HG03103 (cell line): ENCODE measurements around the gene XPNPEP3.
"Not testable (repeated sequence)": the region's sequence is repeated elsewhere in the genome, so short reads cannot be mapped to it uniquely, and the experiment has no call there.

Experiments
- ATAC-seq: cut with Tn5 transposase; IDR thresholded peaks from one replicate; pipeline ENCODE4 v1.9.1; 2021; ENCODE audit warnings: low read depth; ENCODE audit not compliant: unreplicated experiment

XPNPEP3 gene

DNA sequence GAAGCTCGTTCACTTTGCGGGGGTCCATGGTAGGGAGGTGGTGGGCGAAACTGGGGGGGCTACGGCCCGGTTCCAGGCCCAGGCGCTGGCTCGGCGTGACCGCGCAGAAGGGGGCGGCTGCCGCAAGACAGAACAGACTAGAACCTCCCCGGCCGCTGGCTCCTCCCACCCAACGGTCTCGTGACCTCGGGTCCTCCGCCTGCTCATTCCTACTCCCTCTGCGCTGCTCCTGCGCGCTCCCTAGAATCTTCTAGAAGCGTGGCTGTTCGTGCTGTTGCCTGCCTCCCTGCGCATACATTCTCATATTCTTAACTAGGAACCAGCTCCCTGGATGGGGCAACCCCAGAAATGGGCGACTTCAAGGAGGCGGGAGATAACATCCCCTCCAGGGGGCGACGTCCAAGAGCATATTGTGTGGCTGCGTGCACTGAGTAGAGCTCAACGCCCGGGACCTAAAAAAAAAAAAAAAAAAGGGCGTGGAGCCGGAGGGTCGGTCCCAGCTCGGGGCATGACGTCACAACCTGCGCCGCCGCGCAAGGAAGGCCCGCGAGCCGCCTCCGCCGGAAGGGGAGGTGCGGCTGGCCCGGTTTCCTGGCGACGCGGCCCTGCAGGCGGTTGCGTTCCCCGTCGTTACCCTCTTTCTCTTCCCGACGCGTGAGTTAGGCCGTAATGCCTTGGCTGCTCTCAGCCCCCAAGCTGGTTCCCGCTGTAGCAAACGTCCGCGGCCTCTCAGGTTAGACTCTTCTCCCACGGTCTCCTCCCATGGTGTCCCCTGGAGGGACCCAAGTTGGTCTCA, at the start of gene XPNPEP3, which contains the start of gene ST13:
XPNPEP3 (plus strand) TSS at position 636 of the 796 bp plus-strand sequence; CDS start at position 670, 34 bp downstream.
ST13 (minus strand) TSS at position 127 of the 796 bp plus-strand sequence; CDS start at position 28, 99 bp downstream.
- peak; percentile 80 for ATAC-seq

DNA sequence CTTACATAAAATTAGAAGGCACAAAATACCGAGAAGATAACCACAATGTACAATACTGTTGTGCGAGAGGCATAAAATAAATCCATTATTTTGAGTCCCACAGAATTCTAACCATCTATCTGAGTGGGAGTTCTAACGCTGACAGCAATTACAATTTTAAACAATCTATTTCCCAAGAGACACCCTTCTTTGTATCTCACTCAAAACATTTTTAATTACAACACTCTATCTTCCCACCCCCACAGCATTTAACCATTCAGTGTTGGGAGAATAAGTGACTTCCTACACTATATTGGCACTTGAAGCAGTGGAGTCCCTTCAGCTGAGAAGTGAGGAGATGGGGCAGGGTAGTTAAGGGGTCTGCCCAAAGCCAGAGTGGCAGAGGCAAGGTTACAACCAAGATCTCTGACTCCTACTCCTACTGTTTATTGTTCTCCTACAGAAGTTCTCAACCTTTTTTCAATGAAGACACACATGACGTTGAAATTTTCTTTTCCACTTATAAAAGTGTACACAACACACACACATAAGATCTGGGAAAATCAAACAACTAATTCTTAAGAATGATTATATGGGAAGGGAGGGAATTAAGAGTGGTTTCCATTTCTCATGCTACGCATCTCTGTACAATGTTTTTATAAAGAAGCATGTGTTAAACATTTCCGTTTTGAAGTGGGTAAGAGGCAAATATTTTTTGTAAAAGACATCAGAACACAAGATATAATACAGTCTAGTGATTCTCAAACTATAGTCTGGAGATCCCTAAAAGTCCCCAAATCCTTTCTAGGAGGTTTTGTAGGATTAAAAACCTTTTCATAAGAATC, 48.7 kb upstream of the XPNPEP3 start:
- no peak for ATAC-seq

DNA sequence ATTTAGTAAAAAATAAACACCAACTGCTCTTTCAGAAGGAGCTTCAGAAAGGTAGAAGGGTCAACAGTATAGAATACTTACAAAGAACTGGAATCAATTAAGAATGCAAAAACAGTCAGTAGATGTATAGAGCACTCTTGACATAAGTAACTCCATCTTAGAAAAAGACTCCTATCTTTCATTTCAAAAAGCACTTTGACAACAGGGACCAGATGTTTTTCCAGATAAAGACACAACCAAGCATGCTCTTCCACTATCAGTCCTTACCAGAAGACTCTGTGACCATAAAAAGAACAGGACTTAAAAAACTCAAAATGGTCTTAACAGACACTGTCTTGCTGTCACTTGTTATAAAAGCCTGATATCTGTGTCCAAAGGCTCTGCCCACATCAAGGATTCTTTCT, 43.0 kb upstream of the XPNPEP3 start:
- ATAC-seq, result no peak

DNA sequence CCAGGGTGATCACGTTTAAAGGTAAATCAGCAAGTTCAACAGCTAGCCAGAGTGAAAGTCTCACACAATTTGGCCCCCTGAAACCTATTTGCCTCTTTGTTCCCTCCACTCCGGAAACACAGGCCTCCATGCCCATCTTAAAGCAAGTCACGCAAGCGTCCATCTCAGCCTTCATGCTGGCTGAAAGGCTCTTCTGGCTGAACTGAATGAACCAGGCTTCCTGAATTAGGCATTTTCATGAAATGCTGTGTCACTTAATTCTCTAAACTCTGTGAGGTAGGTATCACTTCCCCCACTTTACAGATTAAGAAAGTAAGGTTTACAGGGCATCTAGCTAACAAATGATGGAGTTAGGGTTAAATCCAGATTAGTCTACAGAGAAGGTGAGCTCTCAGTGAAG, 39.2 kb upstream of the XPNPEP3 start:
- no peak for ATAC-seq

DNA sequence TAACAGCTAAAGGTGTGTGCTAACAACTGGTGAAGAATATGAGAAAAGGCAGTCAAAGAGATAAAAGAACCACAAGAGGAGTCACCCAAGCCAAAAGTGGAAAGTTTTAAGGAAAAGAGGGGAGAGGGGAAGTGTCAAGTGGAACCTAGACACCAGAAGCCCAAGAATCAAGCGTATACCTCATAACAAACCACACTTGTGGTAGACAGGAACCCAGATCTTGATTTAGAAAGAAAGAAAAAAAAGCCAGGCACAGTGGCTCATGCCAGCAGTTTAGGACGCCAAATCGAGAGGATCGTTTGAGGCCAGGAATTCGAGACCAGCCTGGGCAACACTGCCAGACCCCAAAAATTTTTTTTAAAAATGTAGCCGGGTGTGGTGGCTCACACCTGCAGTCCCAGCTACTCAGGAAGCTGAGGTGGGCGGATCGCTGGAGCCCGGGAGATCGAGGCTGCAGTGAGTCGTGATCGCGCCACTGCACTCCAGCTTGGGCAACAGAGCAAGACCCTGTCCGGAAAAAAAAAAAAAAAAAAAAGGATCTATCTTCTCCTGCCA, 38.7 kb upstream of the XPNPEP3 start:
- ATAC-seq, result no peak

DNA sequence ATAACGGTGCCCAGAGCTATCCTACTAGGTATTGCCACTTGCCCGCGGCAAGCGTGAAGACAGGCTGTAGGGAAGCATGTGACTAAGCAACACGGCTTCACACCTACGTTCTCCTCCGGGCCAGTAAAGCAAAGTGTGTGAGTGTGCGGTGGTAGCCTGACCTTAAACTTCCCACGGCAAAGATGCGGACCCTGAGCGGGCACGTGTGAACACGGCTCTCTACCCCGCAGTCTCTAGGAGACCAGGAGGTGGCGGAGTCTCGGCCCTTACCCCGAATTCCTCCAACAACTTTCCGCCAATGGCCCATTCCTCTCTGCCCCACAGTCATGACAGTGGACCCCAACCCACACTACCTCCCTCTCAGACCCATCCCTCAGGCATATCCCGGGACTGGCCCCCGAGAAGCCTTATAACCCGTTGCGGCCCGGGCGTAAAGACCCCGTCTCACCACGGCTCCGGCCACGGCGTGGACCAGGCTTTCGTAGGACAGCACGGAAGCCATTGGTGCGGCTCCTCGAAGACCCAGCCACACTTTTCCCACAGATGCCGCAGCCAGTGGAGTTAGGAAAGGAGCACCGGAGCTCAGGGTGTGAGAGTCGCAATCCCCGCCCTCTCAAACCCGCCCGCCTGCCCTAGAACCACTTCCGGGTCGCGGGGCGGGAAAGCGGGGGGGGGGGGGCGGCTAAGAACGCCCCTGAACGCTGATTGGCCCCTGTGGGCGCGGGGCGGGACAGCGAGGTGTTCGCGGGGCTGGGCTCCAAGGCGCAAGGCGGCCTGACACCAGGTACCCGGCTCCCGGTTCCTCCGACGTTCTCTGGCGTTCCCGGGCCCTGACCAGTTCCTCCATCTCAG, 38.0 kb upstream of the XPNPEP3 start, which contains the start of gene SLC25A17:
SLC25A17 (minus strand) TSS at position 600 of the 852 bp plus-strand sequence; CDS start at position 502, 98 bp downstream.
- no peak for ATAC-seq

DNA sequence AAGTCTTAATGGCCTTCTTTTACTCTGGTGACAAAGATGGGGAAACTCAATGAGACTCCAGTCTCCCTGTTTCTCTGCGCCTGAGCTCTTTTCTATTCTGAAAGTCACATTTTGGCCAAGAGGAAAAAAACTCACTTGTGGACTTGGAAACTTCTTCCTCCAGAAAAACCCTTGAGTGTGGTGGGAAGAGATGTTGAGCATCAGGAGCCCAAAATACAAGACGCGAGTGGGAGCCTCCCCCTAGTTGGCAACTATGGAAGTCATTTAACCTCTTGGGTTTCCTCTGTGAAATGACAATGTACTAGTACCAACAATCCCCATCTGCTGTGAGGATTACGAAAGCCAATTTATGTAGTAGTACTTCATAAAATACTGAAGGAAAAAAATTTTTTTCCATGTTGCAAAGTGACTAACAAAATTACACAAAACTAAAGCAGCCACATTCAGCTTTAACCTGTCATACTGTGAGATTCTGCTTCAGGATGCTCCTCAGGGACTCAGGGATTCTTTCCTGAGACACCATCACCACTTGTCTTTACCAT, 37.3 kb upstream of the XPNPEP3 start:
- ATAC-seq, result no peak

DNA sequence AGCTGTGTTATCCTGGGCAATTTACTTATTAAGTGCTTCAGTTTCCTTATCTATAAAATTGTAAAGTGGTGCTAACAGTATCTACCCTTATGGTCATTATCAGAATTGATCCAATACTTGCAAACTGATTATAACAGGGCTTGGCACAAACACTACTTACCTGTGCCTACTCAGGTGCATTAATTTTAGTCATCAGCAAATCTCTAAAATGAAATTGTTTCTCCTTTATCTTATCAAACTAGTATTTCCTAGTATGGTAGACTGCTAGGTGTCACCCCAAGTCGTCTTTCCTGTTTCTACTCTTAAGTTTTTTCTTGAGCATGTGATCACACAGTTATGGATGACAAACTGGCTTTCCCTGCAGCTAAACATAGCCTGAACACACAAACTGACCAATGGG, 33.5 kb upstream of the XPNPEP3 start:
- no peak for ATAC-seq

DNA sequence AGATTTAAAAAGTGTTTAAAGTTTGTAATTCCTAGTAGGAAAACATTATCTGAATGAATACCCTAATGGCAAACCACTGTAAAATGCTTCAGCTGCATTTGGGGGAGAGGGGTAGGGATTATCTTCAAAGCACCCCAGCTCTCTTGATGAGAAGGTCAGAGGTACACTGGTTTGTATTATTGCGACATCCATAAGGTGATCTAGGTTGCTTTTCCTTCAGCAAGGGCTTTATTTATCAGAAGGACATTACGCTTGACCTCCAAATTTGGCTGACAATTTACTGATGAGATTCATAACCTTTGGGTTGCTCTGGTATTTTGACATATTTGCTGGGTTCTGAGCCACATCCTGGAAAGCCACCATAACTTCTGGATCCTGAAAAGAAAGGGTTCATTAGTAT, 30.7 kb upstream of the XPNPEP3 start:
- ATAC-seq, result not testable (repeated sequence)

DNA sequence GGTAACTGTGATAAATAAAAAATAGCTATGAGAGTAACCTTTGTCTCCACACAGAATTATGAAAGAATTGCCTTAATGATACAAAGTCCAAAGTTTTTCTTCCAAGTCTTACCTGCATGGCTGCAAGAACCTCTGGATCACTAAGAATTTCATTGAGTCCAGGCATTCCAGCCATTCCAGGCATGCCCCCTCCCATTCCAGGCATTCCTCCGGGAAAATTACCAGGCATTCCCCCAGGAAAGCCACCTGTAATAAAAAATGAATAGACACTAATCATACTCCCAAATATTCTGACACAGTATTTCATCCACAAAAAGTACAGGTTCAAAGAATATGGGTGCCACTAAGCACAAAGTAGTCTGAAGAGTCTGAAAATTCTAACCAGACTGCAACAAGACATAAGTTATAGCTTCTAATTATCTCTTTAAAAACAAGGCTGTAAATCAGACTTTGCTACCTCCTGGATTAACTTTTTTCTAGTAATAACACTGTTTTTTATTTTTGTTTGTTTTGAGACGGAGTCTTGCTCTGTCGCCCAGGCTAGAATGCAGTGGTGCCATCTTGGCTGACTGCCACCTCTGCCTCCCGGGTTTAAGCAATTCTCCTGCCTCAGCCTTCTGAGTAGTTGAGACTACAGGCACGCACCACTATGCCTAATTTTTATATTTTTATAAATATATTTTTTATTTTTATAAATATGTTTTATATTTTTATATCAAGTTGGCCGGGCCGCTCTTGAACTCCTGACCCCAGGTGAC, 29.8 kb upstream of the XPNPEP3 start:
- ATAC-seq, result no peak

DNA sequence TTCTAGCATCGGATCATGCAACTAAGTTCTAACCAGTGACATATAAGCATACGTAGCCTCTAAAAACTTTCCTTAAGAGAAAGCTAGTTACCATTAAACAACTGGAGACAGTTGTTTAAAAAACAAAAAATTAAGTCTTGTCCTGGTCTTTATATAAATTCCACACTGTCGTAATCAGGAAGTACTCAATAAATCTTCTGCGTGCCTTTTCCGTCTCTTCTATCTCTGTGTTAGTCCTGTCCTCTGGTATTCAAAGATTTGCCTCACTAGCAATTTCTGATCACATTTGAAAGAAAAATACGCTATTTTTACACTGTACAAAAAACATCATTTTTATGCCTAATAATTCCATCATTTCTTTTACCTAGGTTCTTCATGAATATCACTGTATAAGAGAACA, 27.8 kb upstream of the XPNPEP3 start:
- ATAC-seq, result no peak

DNA sequence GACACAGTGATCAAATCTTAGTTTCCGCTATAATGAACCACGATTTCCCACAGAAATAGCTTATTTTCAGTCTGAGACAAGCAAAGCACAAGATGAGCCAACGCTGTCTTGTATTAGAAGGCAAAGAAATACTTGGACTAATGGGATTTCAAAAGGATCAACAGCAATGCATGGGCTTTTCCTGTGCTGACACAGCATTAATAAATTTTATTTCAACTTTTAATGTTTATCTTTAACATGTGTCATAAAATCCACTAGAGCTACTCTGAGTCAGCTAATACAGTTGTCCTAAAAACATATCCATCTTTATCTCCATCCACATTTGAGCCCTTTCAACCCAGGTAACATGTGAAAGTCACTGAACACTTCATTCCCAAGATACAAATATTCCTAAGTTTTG, 22.3 kb upstream of the XPNPEP3 start:
- no peak for ATAC-seq

DNA sequence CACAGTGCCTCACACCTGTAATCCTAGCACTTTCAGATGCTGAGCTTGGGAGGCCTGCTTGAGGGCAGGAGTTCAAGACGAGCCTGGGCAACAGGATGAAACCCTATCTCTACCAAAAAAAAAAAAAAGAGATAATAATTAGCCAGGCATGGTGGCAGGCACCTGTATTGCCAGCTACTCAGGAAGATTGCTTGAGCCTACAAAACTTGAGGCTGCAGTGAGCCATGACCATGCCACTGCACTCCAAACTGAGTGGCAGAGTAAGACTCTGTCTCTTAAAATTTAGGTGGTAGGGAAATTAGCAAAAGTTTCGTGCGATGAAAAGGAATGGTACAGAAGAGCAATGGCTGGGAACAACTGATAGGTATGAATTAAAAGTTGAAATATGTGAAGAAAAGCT, 18.5 kb upstream of the XPNPEP3 start:
- no peak for ATAC-seq

DNA sequence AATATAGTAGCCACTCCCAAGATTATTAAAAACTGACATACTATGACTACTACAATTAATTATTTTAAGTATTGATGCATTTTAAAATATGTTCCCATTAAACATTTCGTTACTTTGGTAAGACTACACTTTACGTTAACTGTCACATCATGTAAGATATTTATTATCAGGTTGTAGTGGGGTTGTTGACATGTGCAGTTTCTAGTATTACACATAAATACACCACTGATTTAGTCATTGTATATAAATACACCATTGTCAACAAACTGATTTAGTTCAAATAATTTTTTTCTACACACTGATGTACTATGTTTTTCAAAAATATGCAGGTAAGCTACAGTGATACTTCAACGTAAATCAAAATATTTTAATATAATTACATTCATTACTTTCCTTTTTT, 12.0 kb upstream of the XPNPEP3 start:
- ATAC-seq, result no peak

DNA sequence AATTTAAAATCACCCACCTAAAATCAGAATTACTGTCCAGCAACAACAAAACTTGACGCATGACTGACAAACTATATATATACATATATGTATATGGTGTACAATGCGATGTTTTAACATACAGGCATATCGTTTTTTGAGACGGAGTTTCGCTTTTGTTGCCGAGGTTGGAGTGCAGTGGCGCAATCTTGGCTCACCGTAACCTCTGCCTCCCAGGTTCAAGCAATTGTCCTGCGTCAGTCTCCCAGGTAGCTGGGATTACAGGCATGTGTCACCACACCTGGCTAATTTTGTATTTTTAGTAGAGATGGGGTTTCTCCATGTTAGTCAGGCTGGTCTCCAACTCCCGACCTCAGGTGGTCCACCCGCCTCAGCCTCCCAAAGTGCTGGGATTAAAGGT, 11.1 kb upstream of the XPNPEP3 start:
- ATAC-seq, result not testable (repeated sequence)

DNA sequence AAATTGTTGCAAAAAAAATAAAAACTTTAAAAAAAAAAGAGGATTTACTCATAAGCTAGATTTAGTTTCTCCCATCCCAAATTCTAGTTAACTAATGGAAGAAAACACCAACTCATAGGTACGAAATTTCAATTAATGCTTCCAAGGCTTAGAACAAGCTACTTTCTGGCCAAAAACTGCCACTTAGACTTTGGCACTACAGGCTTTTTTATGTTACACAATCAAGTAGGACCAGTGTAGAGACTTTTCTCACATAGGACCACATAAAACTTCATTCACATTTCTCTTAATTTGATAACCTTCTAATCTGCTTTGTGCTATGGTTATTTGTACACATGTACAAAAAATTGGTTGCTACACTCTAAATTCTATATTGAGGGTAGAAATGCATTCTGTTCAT, 3.6 kb upstream of the XPNPEP3 start:
- no peak for ATAC-seq

DNA sequence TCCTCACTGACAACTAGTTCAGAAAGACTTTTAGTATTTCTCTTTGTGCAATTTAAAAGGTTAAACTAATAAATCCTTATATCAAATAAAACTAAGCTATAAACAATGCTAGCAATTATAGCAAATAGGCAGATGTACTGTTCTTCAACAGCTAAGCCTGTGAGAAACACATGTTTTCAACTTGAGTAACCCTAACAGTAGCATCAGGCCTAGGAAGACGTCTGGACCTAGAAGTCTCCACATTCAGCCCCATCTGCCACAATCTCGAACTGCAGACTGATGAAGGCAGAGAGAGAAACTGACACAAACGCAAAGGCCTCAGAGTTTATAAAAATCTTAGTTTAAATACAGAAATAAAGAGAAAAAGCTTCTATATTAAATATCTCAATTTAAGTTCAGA, 3.0 kb upstream of the XPNPEP3 start:
- no peak for ATAC-seq

DNA sequence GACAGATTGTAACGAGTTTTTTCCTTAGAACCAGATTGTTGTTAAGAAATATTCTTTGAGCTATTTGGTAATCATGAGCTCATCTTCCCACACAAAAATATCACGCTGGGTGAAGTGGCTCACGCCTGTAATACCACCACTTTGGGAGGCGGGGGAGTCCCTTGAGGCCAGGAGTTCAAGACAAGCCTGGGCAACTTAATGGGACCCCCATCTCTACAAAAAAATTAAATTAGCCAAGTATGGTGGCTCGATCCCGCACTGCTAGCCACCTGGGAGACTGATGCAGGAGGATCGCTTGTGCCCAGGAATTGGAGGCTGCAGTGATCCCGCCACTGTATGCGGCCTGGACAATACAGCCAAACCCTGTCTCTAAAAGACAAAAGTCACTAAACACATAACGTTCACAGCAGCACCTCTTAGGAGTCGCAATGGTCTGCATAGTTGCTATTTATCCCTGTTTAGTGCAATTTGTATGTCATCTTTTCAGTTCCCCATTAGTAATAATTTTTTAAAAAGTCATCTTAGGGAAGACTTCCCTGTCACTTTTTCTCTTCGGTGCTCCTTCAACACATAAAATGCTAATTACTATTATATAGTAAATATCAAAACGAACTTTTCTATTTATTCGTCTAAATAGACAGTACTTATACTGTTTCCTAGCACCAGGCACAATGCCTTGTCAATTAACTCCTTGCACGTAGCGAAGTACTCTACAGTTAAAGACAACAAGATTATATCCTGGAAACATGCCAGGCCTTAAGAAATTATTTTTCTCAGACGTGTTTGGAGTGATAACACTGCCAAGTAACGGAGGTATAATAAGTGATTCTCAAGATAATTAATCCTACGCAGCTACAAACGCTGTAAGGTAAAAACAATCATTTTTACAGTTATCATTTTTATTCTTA, 1.6 kb upstream of the XPNPEP3 start:
- no peak for ATAC-seq
